Measurements from ENCODE around the gene SPG11.

The SPG11 gene

DNA sequence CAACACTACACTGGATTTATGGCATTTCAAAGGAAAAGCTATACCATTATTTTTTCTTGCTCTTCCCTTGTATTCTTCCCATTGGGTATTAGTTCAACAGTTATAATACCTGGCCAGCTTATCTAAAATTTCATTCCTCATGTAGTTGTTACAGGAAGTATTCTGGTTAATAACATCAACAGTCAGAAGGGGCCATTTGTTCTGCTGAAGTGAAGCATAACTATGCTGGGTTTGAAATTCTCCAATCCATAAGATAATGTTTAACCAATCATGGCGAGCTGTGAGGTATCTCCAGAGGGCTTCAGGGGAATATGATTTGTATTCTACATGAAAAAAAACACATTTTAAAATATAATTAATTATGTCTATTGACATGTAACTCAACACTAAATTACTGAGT lies 43.4 kb downstream of the SPG11 start:
- DNase-seq (ENCODE audit: low read depth) = no peak
- TF ChIP-seq, protein P1, sequence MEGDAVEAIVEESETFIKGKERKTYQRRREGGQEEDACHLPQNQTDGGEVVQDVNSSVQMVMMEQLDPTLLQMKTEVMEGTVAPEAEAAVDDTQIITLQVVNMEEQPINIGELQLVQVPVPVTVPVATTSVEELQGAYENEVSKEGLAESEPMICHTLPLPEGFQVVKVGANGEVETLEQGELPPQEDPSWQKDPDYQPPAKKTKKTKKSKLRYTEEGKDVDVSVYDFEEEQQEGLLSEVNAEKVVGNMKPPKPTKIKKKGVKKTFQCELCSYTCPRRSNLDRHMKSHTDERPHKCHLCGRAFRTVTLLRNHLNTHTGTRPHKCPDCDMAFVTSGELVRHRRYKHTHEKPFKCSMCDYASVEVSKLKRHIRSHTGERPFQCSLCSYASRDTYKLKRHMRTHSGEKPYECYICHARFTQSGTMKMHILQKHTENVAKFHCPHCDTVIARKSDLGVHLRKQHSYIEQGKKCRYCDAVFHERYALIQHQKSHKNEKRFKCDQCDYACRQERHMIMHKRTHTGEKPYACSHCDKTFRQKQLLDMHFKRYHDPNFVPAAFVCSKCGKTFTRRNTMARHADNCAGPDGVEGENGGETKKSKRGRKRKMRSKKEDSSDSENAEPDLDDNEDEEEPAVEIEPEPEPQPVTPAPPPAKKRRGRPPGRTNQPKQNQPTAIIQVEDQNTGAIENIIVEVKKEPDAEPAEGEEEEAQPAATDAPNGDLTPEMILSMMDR (IDR thresholded peaks at IDR 0.05; ENCODE audit: low read depth, low read length, missing control alignments) = no peak
- H3K4me3 ChIP-seq (ENCODE audit: low read depth, low read length) = no peak overlapping the region

DNA sequence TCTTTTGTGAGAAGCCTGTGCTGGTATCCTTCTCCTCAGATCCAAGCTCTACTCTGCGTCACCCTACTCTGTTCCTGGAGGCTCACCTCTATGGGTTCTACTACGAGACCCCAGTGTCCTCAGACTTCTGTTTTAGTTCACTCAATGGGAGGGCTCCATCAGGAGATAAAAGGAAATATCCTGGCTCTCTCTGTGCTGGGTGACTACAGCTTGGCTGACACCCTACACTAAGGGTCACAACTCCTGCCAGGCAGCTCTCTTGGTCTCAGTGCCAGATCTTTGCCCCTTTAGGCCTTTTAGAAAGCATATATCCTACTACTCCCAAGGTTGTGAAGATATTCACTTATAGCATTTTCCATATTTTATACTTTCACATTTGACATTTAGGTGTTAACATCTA lies 46.5 kb downstream of the SPG11 start:
- H3K4me3 ChIP-seq (ENCODE audit: low read depth, low read length) = no peak overlapping the region
- TF ChIP-seq, protein P1 (IDR thresholded peaks at IDR 0.05; ENCODE audit: low read depth, low read length, missing control alignments) = no peak
- no peak for DNase-seq (ENCODE audit: low read depth)

DNA sequence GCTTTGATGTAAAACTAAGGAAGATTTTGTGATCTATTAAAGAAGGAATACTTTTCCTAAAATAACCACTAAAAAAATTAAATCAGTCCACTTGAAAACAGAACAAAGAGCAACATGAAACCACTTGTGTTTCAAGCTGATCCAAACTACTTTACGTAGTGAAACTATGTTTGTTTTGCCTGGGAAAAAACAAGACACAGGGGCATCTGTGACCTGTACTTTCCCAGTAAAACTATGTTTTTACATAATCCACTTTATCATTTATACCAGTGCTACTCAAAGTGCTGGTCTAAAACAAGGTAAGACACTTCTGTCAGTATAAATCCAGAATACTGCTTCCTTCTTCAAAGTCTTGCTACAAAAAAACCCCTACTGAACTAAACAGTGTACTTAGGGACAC lies 56.7 kb downstream of the SPG11 start:
- no peak overlapping the region for H3K4me3 ChIP-seq (ENCODE audit: low read depth, low read length)
- TF ChIP-seq, protein P1 (IDR thresholded peaks at IDR 0.05; ENCODE audit: low read depth, low read length, missing control alignments) = no peak
- DNase-seq (ENCODE audit: low read depth) = no peak

DNA sequence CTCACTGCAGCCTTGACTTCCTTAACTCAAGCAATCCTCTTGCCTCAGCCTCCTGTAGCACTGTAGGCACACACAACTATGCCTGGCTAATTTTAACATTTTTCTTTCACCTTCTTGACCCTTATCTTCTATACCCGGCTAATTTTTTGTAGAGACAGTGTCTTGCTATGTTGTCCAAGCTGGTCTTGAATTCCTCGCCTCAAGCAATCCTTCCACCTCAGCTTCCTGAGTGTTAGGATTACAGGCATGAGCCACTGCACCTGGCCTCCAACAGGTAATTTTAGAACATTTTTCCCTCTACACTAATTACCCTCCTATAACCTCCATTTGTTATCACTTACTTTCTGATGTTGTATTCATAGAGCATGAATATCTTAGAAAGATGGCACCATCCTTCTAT lies 60.3 kb downstream of the SPG11 start:
- TF ChIP-seq, protein P1 (IDR thresholded peaks at IDR 0.05; ENCODE audit: low read depth, low read length, missing control alignments) = no peak
- no peak for DNase-seq (ENCODE audit: low read depth)
- no peak overlapping the region for H3K4me3 ChIP-seq (ENCODE audit: low read depth, low read length)

DNA sequence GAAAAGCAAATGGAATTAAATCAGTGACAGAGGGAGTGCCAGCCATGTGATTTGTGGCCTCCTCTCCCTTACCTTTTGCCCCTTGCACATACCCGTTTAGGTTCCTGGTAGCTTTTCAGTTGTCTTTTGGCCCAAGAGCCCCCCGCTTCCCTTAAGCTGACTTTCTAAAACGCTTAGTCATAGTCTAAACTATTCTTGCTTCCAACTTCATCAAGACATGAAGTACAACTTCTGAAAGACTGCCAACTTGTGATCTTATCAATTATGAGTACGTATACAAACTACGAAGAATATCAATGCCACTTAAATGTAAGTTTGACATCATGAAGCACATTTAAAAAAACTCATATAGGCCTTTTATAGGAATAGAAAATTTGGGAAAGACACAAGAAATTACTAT lies 64.6 kb downstream of the SPG11 start:
- no peak overlapping the region for H3K4me3 ChIP-seq (ENCODE audit: low read depth, low read length)
- TF ChIP-seq, protein P1 (IDR thresholded peaks at IDR 0.05; ENCODE audit: low read depth, low read length, missing control alignments) = no peak
- no peak for DNase-seq (ENCODE audit: low read depth)

DNA sequence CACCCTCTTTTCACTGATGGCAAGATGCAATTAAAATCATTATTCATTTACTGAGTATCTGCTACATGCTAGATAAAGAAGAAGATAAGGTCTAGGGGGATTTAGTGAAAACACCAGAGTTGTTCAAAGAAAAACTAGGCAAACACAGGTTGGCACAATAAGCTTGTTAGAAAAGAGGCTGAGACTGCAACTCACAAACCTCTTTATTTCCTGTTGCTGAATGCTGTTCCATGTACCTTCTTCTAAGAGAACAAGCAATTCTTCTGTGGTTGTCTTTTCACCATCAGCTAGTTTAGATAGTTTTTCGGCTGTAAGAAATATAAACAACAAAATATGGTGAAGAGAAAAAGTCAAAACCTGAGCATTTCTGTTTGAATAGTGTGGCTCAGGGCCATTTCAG lies 65.4 kb downstream of the SPG11 start:
- TF ChIP-seq, protein P1 (IDR thresholded peaks at IDR 0.05; ENCODE audit: low read depth, low read length, missing control alignments) = no peak
- H3K4me3 ChIP-seq (ENCODE audit: low read depth, low read length) = no peak overlapping the region
- DNase-seq (ENCODE audit: low read depth) = no peak

DNA sequence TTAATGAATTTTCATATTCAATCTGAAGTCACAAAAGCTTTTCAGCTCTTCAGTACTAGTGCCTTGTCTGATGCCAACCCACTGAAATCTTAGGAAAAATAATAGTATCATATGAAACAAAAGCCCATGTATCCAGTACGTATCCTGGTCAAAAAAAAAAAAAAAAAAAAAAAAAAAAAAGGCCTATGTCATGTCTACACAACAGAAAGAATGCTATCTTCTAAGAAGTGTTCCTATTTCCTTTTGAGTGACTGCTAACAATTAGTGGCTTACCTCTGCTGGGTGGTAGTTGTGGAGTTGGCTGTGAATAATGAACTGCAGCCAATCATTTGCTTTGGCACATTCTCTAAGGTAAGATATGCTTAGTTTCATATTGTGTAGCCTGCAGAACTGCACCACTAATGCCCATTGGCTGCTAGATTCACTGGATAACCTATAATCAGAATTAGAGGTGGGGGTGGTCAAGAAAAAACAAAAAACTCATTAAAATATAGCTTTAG lies 66.9 kb downstream of the SPG11 start:
- TF ChIP-seq, protein P1 (IDR thresholded peaks at IDR 0.05; ENCODE audit: low read depth, low read length, missing control alignments) = no peak
- no peak for DNase-seq (ENCODE audit: low read depth)
- no peak overlapping the region for H3K4me3 ChIP-seq (ENCODE audit: low read depth, low read length)

All from GM12864 (cell line).